CD4-positive, alpha-beta T cell (primary cell): ENCODE measurements around the gene AK9. TPM values are rescaled to one million over a fixed set of nuclear protein-coding genes. Genes with fewer than 3 reads are reported as not detected.
A peak's percentile ranks its signal among the peaks of the same experiment; 100 is the strongest.

Experiments
- ATAC-seq: fragments of 200-7000 bp; cut with Tn5 transposase; one replicate; pipeline ENCODE4 v1.10.0; 2022; ENCODE audit warnings: mild to moderate bottlenecking; ENCODE audit not compliant: poor library complexity
- CTCF ChIA-PET: fragments of 350-600 bp; sonication (Branson Sonifier 250); formaldehyde crosslinking; loops from one replicate; lab custom pipeline; 2021; ENCODE audit warnings: antibody characterized with exemption, inconsistent platforms; lab: Charles Lee
- POLR2A ChIA-PET: fragments of 350-600 bp; sonication (Branson Sonifier 250); formaldehyde crosslinking; loops from one replicate; lab custom pipeline; 2021; ENCODE audit warnings: antibody characterized with exemption, inconsistent platforms; lab: Charles Lee
- DNase-seq, 14 experiments: peaks; one replicate each; pipeline ENCODE4 v3.0.0-alpha.2; 2013 to 2020; ENCODE audit warnings: mixed read lengths in 2 of 14
- H3K27ac ChIP-seq, 2 donors: one replicate each; pipeline versions ENCODE4 v1.5.1 to v1.7.0; 2013; ENCODE audit warnings: low read length in 2 of 2, low read depth in 1 of 2, mild to moderate bottlenecking in 1 of 2
- H3K27me3 ChIP-seq, 2 experiments: 1 replicate in 1 of 2; 2 replicates in 1 of 2; pipeline versions ENCODE4 v1.6.1 to v1.7.0; 2013; ENCODE audit warnings: low read length in 2 of 2, control low read depth in 1 of 2, mild to moderate bottlenecking in 1 of 2, moderate library complexity in 1 of 2; ENCODE audit not compliant: insufficient read depth in 2 of 2, control insufficient read depth in 1 of 2
- H3K36me3 ChIP-seq: one replicate; pipeline ENCODE4 v1.6.1; 2013; ENCODE audit warnings: low read length, control low read depth; ENCODE audit not compliant: insufficient read depth
- H3K4me1 ChIP-seq: one replicate; pipeline ENCODE4 v1.6.1; 2013; ENCODE audit warnings: low read length, control low read depth; ENCODE audit not compliant: insufficient read depth
- H3K4me3 ChIP-seq: one replicate; pipeline ENCODE4 v1.5.1; 2013; ENCODE audit warnings: mild to moderate bottlenecking, low read length, moderate library complexity
- H3K9me3 ChIP-seq, 2 experiments: 1 replicate in 1 of 2; 2 replicates in 1 of 2; pipeline versions ENCODE4 v1.6.1 to v1.7.0; 2013; ENCODE audit warnings: low read length in 2 of 2, mild to moderate bottlenecking in 2 of 2, control low read depth in 1 of 2, moderate library complexity in 1 of 2; ENCODE audit not compliant: control insufficient read depth in 1 of 2, insufficient read depth in 1 of 2
- H3K27ac Mint-ChIP-seq: one replicate; pipeline ENCODE4 v1.8.0; 2020; ENCODE audit warnings: mixed read lengths
- H3K27me3 Mint-ChIP-seq: one replicate; pipeline ENCODE4 v1.8.0; 2021; ENCODE audit warnings: mixed read lengths
- H3K36me3 Mint-ChIP-seq: one replicate; pipeline ENCODE4 v1.8.0; 2021; ENCODE audit warnings: low read depth, mixed read lengths
- H3K4me1 Mint-ChIP-seq: one replicate; pipeline ENCODE4 v1.8.0; 2021; ENCODE audit warnings: low read depth, mixed read lengths
- H3K4me3 Mint-ChIP-seq: one replicate; pipeline ENCODE4 v1.8.0; 2020; ENCODE audit warnings: mild to moderate bottlenecking, mixed read lengths
- H3K9me3 Mint-ChIP-seq: one replicate; pipeline ENCODE4 v1.8.0; 2020; ENCODE audit warnings: mixed read lengths
- intact Hi-C, 2 experiments: fragments of 100-400 bp; cut with DNase I in 1 of 2; cut with micrococcal nuclease in 1 of 2; formaldehyde crosslinking; loops; one replicate each; pipeline versions ENCODE4 v1.15.1 to v1.9.0; 2023 to 2025; cut with DNase I, micrococcal nuclease
- total RNA-seq, 174 experiments: library from RNA in 2 of 174; stranded (reverse) in 2 of 174; gene quantifications; one replicate each; pipeline ENCODE4 v1.2.3 and lab custom pipeline; 2021 to 2026
- TF ChIP-seq, protein P1 (sequence below): fragments of 200-600 bp; IDR thresholded peaks from one replicate; pipeline ENCODE4 v1.8.0; 2022; ENCODE audit warnings: antibody characterized with exemption, mild to moderate bottlenecking

Gene AK9
- total RNA-seq, 2 experiments from 2014 or later = 5.3 to 6.6 TPM

DNA sequence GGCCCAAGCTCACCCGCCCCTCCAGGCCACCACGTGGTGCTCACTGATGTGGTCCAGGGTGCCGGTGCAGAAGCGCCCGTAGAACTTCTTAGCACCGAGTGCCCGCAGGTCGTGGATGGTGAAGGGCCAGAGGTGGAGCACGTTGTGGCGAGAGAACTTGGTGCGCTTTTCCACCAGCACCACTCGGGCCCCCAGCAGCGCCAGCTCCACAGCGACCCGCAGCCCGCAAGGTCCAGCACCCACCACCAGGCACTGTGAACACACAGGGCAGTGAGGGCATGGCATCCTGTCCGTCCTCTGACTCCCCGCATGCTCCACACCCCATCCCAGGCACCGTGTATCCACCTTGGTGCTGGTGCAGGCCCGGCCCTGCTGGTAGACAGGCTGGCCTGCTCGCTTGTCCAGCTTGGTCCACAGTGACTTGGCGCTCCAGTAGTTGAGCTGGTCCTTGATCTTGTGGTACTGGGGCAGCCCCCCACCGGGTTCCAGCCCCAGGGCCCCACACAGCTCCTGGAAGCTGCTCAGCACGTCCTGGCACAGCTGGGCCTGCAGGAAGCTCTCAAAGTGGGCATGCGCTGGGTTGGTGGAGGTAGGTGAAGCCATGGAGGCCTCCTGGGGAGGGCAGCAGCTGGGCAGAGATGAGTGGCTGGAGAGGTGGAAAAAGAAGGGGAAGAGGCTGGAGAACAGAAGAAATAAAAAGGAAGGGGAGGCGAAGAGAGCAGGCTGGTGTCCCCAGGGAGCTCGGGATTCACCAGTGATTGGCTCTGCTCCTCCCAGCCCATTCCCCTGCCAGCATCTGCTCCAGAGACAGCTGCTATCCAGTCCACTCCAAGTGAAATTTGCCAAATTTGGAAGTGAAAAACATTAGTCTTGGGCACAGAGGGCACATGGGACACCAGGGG, 237.2 kb downstream of the AK9 start:
- ATAC-seq (no peak), DNase-seq (peak in 1 of 14 experiments; percentile 34)
- H3K27me3 ChIP-seq = no peaks in the 10 kb centered on the region
- peaks cover 87% of the 10 kb centered on the region for H3K4me1 ChIP-seq
- ChIA-PET CTCF (interaction anchor here (1.2 to 5.8 kb wide), 4 partner anchors 10 to 71 kb away, joined by 3 to 42 read pairs (median 4); partner anchors contain the start of genes PPIL6 and SMPD2), POLR2A (interaction anchor here (0.9 to 9.5 kb wide), 7 partner anchors 10 to 725 kb away, joined by 3 to 137 read pairs (median 10); partner anchors contain the start of genes CD164, PPIL6, SMPD2 and ZBTB24)
- Mint-ChIP-seq H3K9me3 (no peaks in the 10 kb centered on the region), H3K27me3 (no peaks in the 10 kb centered on the region), H3K4me3 (peak overlapping the region; percentile 99), H3K4me1 (peaks cover 71% of the 10 kb centered on the region), H3K36me3 (peaks cover 40% of the 10 kb centered on the region), H3K27ac (peak overlapping the region; percentile 95)
- TF ChIP-seq, protein P1, sequence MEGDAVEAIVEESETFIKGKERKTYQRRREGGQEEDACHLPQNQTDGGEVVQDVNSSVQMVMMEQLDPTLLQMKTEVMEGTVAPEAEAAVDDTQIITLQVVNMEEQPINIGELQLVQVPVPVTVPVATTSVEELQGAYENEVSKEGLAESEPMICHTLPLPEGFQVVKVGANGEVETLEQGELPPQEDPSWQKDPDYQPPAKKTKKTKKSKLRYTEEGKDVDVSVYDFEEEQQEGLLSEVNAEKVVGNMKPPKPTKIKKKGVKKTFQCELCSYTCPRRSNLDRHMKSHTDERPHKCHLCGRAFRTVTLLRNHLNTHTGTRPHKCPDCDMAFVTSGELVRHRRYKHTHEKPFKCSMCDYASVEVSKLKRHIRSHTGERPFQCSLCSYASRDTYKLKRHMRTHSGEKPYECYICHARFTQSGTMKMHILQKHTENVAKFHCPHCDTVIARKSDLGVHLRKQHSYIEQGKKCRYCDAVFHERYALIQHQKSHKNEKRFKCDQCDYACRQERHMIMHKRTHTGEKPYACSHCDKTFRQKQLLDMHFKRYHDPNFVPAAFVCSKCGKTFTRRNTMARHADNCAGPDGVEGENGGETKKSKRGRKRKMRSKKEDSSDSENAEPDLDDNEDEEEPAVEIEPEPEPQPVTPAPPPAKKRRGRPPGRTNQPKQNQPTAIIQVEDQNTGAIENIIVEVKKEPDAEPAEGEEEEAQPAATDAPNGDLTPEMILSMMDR = no peak
- intact Hi-C loops = loop anchor here (1.0 to 10.0 kb wide), 6 partner anchors 13 to 1631 kb away; partner anchors contain the start of genes CD164 (in 2 of the 2), AK9 (in 1 of the 2), FIG4 (in 1 of the 2) and SLC16A10 (in 1 of the 2)
- peak overlapping the region; percentile 97 for H3K4me3 ChIP-seq
- peaks cover 19% of the 10 kb centered on the region for H3K36me3 ChIP-seq
- H3K9me3 ChIP-seq = no peaks in the 10 kb centered on the region
- peak overlapping the region; percentile 91 to 94 for H3K27ac ChIP-seq

GRCh38 chr6:109453156-109453555, 237.8 kb downstream of the AK9 start:
- no peaks in the 10 kb centered on the region for H3K9me3 Mint-ChIP-seq
- H3K27ac Mint-ChIP-seq = peak overlapping the region; percentile 95
- Histone ChIP-seq H3K9me3 (no peaks in the 10 kb centered on the region), H3K27me3 (no peaks in the 10 kb centered on the region), H3K4me3 (no peak overlapping the region), H3K4me1 (peaks cover 86% of the 10 kb centered on the region), H3K27ac (no peak overlapping the region), H3K36me3 (peaks cover 19% of the 10 kb centered on the region)
- H3K4me3 Mint-ChIP-seq = peak overlapping the region; percentile 51
- intact Hi-C loops = loop anchor here (10.0 kb wide), 2 partner anchors 242 to 1632 kb away; partner anchors contain the start of genes AK9 (in 1 of the 2), FIG4 (in 1 of the 2) and SLC16A10 (in 1 of the 2)
- H3K36me3 Mint-ChIP-seq = peaks cover 46% of the 10 kb centered on the region
- DNase-seq = no peak
- ChIA-PET CTCF (interaction anchor here (1.2 to 5.8 kb wide), 4 partner anchors 11 to 70 kb away, joined by 3 to 42 read pairs (median 4); partner anchors contain the start of genes PPIL6 and SMPD2), POLR2A (interaction anchor here (1.6 to 9.5 kb wide), 4 partner anchors 10 to 71 kb away, joined by 6 to 137 read pairs (median 69); partner anchors contain the start of genes CD164, PPIL6, SMPD2 and ZBTB24)
- H3K27me3 Mint-ChIP-seq = no peaks in the 10 kb centered on the region
- H3K4me1 Mint-ChIP-seq = peaks cover 73% of the 10 kb centered on the region
- ATAC-seq = no peak
- TF ChIP-seq, protein P1 = no peak

- DNase-seq (no peak), ATAC-seq (no peak)
- no peaks in the 10 kb centered on the region for H3K27me3 ChIP-seq
- ChIA-PET POLR2A (interaction anchor here (5.6 to 9.5 kb wide), 2 partner anchors 9 to 70 kb away, joined by 52 to 137 read pairs; partner anchors contain the start of genes CD164, PPIL6 and SMPD2), CTCF (interaction anchor here (5.8 kb wide), 1 partner anchor 10 kb away, joined by 42 read pairs; the partner anchor contains the start of genes PPIL6 and SMPD2)
- no peaks in the 10 kb centered on the region for H3K27me3 Mint-ChIP-seq
- H3K27ac Mint-ChIP-seq = peak overlapping the region; percentile 95
- H3K4me3 ChIP-seq = no peak overlapping the region
- H3K4me1 Mint-ChIP-seq = peaks cover 70% of the 10 kb centered on the region
- intact Hi-C loops = loop anchor here (10.0 kb wide), 2 partner anchors 243 to 1633 kb away; partner anchors contain the start of genes AK9 (in 1 of the 2), FIG4 (in 1 of the 2) and SLC16A10 (in 1 of the 2)
- H3K4me3 Mint-ChIP-seq = peak overlapping the region; percentile 58
- peaks cover 23% of the 10 kb centered on the region for H3K36me3 ChIP-seq
- H3K27ac ChIP-seq = no peak overlapping the region
- peaks cover 54% of the 10 kb centered on the region for H3K36me3 Mint-ChIP-seq
- H3K9me3 Mint-ChIP-seq = no peaks in the 10 kb centered on the region
- H3K4me1 ChIP-seq = peaks cover 83% of the 10 kb centered on the region
- no peaks in the 10 kb centered on the region for H3K9me3 ChIP-seq
- TF ChIP-seq, protein P1 = no peak
These were observed 238.8 kb downstream of the AK9 start for GRCh38 chr6:109452181-109452580.
